Hepatocyte (in vitro differentiated cells): Measurements from ENCODE around the gene ATP9A. TPM values are rescaled to one million over a fixed set of nuclear protein-coding genes. Genes with fewer than 3 reads are reported as not detected.
A peak's percentile ranks its signal among the peaks of the same experiment; 100 is the strongest.

ENCODE experiments used
- DNase-seq: peaks from one replicate; pipeline ENCODE4 v3.0.0-alpha.2; 2016; ENCODE audit warnings: low spot score
- H2AFZ ChIP-seq: fragments of 200-600 bp; sonication (generic); 2 replicates; pipeline ENCODE4 v1.6.0; 2016; ENCODE audit warnings: antibody characterized with exemption, mild to moderate bottlenecking
- H3K27ac ChIP-seq: fragments of 200-600 bp; sonication (generic); 2 replicates; pipeline ENCODE4 v1.5.1; 2016; ENCODE audit warnings: mild to moderate bottlenecking
- H3K27me3 ChIP-seq: fragments of 200-600 bp; sonication (generic); 2 replicates; pipeline ENCODE4 v1.6.1; 2016
- H3K36me3 ChIP-seq: fragments of 200-600 bp; sonication (generic); replicated peaks from 2 replicates; pipeline ENCODE4 v1.5.1; 2016; ENCODE audit warnings: low read depth; ENCODE audit not compliant: insufficient read depth
- H3K4me1 ChIP-seq: fragments of 200-600 bp; sonication (generic); 2 replicates; pipeline ENCODE4 v1.5.1; 2016; ENCODE audit warnings: mild to moderate bottlenecking, moderate library complexity; ENCODE audit not compliant: insufficient read depth
- H3K4me2 ChIP-seq: fragments of 200-600 bp; sonication (generic); 2 replicates; pipeline ENCODE4 v1.6.0; 2016
- H3K4me3 ChIP-seq: fragments of 200-600 bp; sonication (generic); 2 replicates; pipeline ENCODE4 v1.5.1; 2016; ENCODE audit warnings: mild to moderate bottlenecking
- H3K79me2 ChIP-seq: fragments of 200-600 bp; sonication (generic); 2 replicates; pipeline ENCODE4 v1.6.0; 2017; ENCODE audit warnings: mild to moderate bottlenecking
- H3K9me2 ChIP-seq: fragments of 200-600 bp; sonication (generic); replicated peaks from 2 replicates; pipeline ENCODE4 v1.6.0; 2017; ENCODE audit warnings: mild to moderate bottlenecking; ENCODE audit not compliant: insufficient read depth
- H3K9me3 ChIP-seq: fragments of 200-600 bp; sonication (generic); 2 replicates; pipeline ENCODE4 v1.5.1; 2016; ENCODE audit warnings: low read depth, mild to moderate bottlenecking
- H4K20me1 ChIP-seq: fragments of 200-600 bp; sonication (generic); 2 replicates; pipeline ENCODE4 v1.6.0; 2016; ENCODE audit warnings: mild to moderate bottlenecking; ENCODE audit not compliant: insufficient read depth, poor library complexity, severe bottlenecking
- CTCF ChIP-seq: fragments of 200-600 bp; sonication (generic); IDR thresholded peaks from 2 replicates; pipeline ENCODE4 v1.5.1; 2016; ENCODE audit warnings: antibody characterized with exemption, mild to moderate bottlenecking; ENCODE audit not compliant: poor library complexity
- EZH2 ChIP-seq: fragments of 200-600 bp; sonication (generic); IDR thresholded peaks from 2 replicates; pipeline ENCODE4 v1.6.1; 2016; ENCODE audit warnings: antibody characterized with exemption, mild to moderate bottlenecking, borderline replicate concordance
- EZH2phosphoT487 ChIP-seq: fragments of 200-600 bp; sonication (generic); IDR thresholded peaks from one replicate; pipeline ENCODE4 v1.6.1; 2018; ENCODE audit warnings: antibody characterized with exemption, mild to moderate bottlenecking, low read depth, moderate library complexity; ENCODE audit not compliant: unreplicated experiment, severe bottlenecking
- WGBS: methylation state at CpG from one replicate; pipeline ENCODE4 v1.1.6; 2016; ENCODE audit warnings: low lambda C conversion rate; ENCODE audit errors: missing lambda C conversion rate; 5-methylcytosine and 5-hydroxymethylcytosine counted together
- polyA plus RNA-seq: library from polyadenylated mRNA; unstranded; fragments of >200 nt; fragmentation: Nextera tagmentation; extraction: Ambion mirVana; gene quantifications from 2 replicates; pipeline ENCODE4 v1.2.1, GENCODE V29; 2016
- total RNA-seq: library from RNA; depleted of rRNA; stranded (reverse); fragments of >200 nt; gene quantifications from 2 replicates; pipeline ENCODE4 v1.2.3, GENCODE V29; 2014

The ATP9A gene
- total and polyA plus RNA-seq, 2 experiments from 2014 or later, result 12.1 to 28.1 TPM

GRCh38 chr20:51567622-51568021, 200.6 kb downstream of the ATP9A start:
- Histone ChIP-seq H3K4me1 (peaks cover 10% of the 10 kb centered on the region), H3K27me3 (peaks cover 3% of the 10 kb centered on the region), H3K4me3 (no peak overlapping the region), H3K27ac (no peak overlapping the region), H3K9me2 (no peaks in the 10 kb centered on the region), H3K36me3 (no peaks in the 10 kb centered on the region), H4K20me1 (no peaks in the 10 kb centered on the region), H2AFZ (no peak overlapping the region), H3K9me3 (no peaks in the 10 kb centered on the region), H3K79me2 (no peaks in the 10 kb centered on the region), H3K4me2 (no peak overlapping the region)
- no peak for DNase-seq
- 75% methylated on average over 5 of the region's 5 CpGs for WGBS
- TF ChIP-seq CTCF (no peak), EZH2phosphoT487 (no peak), EZH2 (no peak)

- Histone ChIP-seq H4K20me1 (no peaks in the 10 kb centered on the region), H3K27me3 (peaks cover 3% of the 10 kb centered on the region), H3K9me3 (no peaks in the 10 kb centered on the region), H3K4me2 (no peak overlapping the region), H3K4me3 (no peak overlapping the region), H2AFZ (no peak overlapping the region), H3K27ac (no peak overlapping the region), H3K79me2 (no peaks in the 10 kb centered on the region), H3K9me2 (no peaks in the 10 kb centered on the region), H3K36me3 (no peaks in the 10 kb centered on the region), H3K4me1 (peaks cover 10% of the 10 kb centered on the region)
- no peak for DNase-seq
- TF ChIP-seq CTCF, result no peak
- no peak for TF ChIP-seq EZH2phosphoT487
- TF ChIP-seq EZH2, result no peak
- 83% methylated on average over 4 of the region's 4 CpGs for WGBS
Measured at GRCh38 chr20:51566594-51566993, 201.6 kb downstream of the ATP9A start.

GRCh38 chr20:51565298-51566144, 202.7 kb downstream of the ATP9A start:
- TF ChIP-seq EZH2phosphoT487, result no peak
- H2AFZ ChIP-seq, result no peak overlapping the region
- no peaks in the 10 kb centered on the region for H4K20me1 ChIP-seq
- 72% methylated on average over 14 of the region's 14 CpGs for WGBS
- H3K9me2 ChIP-seq, result no peaks in the 10 kb centered on the region
- H3K4me2 ChIP-seq, result no peak overlapping the region
- no peaks in the 10 kb centered on the region for H3K9me3 ChIP-seq
- no peak overlapping the region for H3K27ac ChIP-seq
- no peaks in the 10 kb centered on the region for H3K79me2 ChIP-seq
- H3K36me3 ChIP-seq, result no peaks in the 10 kb centered on the region
- no peak overlapping the region for H3K4me3 ChIP-seq
- H3K4me1 ChIP-seq, result peaks cover 18% of the 10 kb centered on the region
- H3K27me3 ChIP-seq, result peaks cover 9% of the 10 kb centered on the region
- no peak for DNase-seq

GRCh38 chr20:51563486-51564332, 204.5 kb downstream of the ATP9A start:
- H3K4me3 ChIP-seq, result no peak overlapping the region

More at GRCh38 chr20:51563486-51564332, 204.5 kb downstream of the ATP9A start:
- H3K4me2 ChIP-seq, result peak overlapping the region; percentile 96
- peaks cover 21% of the 10 kb centered on the region for H3K4me1 ChIP-seq
- no peaks in the 10 kb centered on the region for H4K20me1 ChIP-seq
- H3K36me3 ChIP-seq, result no peaks in the 10 kb centered on the region
- TF ChIP-seq CTCF (no peak), EZH2phosphoT487 (no peak), EZH2 (no peak)
- peak overlapping the region; percentile 82 for H3K27ac ChIP-seq
- H3K9me2 ChIP-seq, result no peaks in the 10 kb centered on the region
- H3K79me2 ChIP-seq, result no peaks in the 10 kb centered on the region
- H3K27me3 ChIP-seq, result peaks cover 23% of the 10 kb centered on the region
- peak; percentile 87 for DNase-seq
- no peak overlapping the region for H2AFZ ChIP-seq
- 34% methylated on average over 15 of the region's 15 CpGs for WGBS
- no peaks in the 10 kb centered on the region for H3K9me3 ChIP-seq
